ENCODE results near the gene CDKN1C.
A peak's percentile ranks its signal among the peaks of the same experiment; 100 is the strongest.

CDKN1C gene

DNA sequence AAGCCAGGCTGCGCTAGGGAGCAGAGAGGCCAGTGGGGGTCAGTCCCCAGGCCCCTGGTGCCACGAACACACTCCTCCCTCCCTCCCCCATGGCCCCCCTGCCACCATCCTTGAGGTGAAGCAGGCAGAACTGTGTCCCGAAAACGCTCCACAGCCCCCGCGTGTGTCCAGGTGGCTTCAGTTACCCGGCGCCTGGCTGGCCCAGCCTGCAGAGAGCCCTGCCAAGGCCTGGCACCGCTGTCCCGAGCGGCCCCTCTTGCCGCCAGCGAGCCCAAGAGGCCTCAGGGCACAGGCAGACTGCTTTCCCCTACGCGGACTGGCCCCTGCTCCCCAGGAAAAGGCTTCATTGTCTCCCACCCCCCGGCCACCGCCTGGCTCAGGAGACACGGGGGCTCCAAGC is 27.7 kb downstream of the CDKN1C start:
- TF ChIP-seq, protein P1, sequence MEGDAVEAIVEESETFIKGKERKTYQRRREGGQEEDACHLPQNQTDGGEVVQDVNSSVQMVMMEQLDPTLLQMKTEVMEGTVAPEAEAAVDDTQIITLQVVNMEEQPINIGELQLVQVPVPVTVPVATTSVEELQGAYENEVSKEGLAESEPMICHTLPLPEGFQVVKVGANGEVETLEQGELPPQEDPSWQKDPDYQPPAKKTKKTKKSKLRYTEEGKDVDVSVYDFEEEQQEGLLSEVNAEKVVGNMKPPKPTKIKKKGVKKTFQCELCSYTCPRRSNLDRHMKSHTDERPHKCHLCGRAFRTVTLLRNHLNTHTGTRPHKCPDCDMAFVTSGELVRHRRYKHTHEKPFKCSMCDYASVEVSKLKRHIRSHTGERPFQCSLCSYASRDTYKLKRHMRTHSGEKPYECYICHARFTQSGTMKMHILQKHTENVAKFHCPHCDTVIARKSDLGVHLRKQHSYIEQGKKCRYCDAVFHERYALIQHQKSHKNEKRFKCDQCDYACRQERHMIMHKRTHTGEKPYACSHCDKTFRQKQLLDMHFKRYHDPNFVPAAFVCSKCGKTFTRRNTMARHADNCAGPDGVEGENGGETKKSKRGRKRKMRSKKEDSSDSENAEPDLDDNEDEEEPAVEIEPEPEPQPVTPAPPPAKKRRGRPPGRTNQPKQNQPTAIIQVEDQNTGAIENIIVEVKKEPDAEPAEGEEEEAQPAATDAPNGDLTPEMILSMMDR (IDR thresholded peaks at IDR 0.05; ENCODE audit: unreplicated experiment in 3 of 3): no peak
- Mint-ChIP-seq H3K9me3 (no peaks in the 10 kb centered on the region), H3K4me1 (no peaks in the 10 kb centered on the region), H3K27me3 (ENCODE audit: low read depth) (peaks cover 30% of the 10 kb centered on the region), H3K4me3 (no peak overlapping the region), H3K27ac (no peak overlapping the region), H3K36me3 (ENCODE audit: low read depth) (no peaks in the 10 kb centered on the region)

DNA sequence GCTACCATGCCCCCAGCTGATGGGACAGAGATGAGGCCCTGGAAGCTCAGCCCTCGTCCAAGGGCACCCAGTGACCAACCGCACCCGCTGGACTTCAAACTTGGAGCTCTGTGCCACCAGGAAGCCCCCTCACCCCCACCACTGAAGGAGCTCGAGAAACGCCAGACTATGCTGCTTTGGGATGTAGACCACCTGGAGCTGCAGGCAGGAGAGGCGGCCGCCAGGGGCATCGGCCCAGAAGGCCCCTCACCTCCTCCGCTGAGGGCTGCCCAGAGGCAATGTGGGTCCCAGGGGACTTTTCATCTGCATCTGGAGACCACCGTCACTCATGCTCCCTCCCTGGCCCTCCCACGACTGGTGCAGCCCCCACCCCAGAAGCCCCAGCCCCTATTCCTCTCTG is 28.3 kb downstream of the CDKN1C start:
- TF ChIP-seq, protein P1 (IDR thresholded peaks at IDR 0.05; ENCODE audit: unreplicated experiment in 3 of 3): no peak
- no peaks in the 10 kb centered on the region for H3K36me3 Mint-ChIP-seq (ENCODE audit: low read depth)
- no peaks in the 10 kb centered on the region for H3K4me1 Mint-ChIP-seq
- no peak overlapping the region for H3K27ac Mint-ChIP-seq
- peaks cover 30% of the 10 kb centered on the region for H3K27me3 Mint-ChIP-seq (ENCODE audit: low read depth)
- H3K4me3 Mint-ChIP-seq: no peak overlapping the region
- no peaks in the 10 kb centered on the region for H3K9me3 Mint-ChIP-seq

DNA sequence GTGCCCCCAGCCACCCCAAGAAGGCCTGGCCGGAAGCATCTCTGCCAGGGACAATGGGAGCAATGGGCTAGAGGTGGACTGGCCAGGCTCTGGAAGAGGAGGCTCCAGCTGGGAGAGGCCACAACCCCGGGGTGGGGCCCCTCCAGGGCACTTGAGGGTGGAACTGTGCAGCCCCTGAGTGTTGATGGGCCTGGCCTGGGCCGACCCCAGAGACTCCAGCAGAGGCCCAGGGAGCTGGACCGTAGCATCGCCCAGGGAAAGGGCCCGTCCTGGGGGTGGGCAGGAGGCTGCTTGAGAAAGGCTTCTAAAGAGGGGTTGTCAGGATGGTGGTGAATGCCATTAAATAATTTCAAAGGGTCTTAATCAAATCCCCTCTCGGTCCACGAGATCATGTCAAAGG is 30.4 kb downstream of the CDKN1C start:
- Mint-ChIP-seq H3K4me1 (no peaks in the 10 kb centered on the region), H3K4me3 (no peak overlapping the region)

DNA sequence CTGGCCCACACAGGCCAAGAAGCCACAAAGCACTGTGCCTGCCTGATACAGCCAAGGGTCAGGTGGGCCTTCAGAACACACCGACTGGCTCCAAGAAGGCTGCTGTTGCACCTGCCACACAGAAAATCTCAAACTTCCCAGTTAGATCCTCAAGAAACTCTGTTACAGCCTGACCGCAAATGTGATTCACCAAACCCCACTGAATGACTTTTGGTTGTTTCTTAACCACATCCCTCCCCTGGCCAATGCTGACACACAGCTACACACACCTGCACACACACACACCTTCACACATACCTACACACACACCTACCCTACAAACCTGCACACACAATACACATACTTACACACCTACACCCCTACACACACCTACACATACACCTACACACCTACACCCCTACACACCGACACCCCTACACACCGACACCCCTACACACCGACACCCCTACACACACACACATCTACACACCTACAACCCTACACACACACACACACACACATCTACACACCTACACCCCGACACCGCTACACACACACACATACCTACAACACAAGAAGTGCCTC is 31.5 kb downstream of the CDKN1C start:
- Mint-ChIP-seq H3K36me3 (ENCODE audit: low read depth) (no peaks in the 10 kb centered on the region), H3K27ac (peak overlapping the region in 1 of 3 experiments; percentile 24), H3K4me3 (no peak overlapping the region), H3K4me1 (peaks cover under 1% of the 10 kb centered on the region), H3K27me3 (ENCODE audit: low read depth) (peaks cover 6% of the 10 kb centered on the region), H3K9me3 (no peaks in the 10 kb centered on the region)
- TF ChIP-seq, protein P1 (IDR thresholded peaks at IDR 0.05; ENCODE audit: unreplicated experiment in 3 of 3): no peak

More for the DNA sequence above, 30.4 kb downstream of the CDKN1C start:
- Mint-ChIP-seq H3K27ac (no peak overlapping the region), H3K27me3 (ENCODE audit: low read depth) (peaks cover 11% of the 10 kb centered on the region), H3K36me3 (ENCODE audit: low read depth) (no peaks in the 10 kb centered on the region), H3K9me3 (no peaks in the 10 kb centered on the region)
- TF ChIP-seq, protein P1 (IDR thresholded peaks at IDR 0.05; ENCODE audit: unreplicated experiment in 3 of 3): no peak

DNA sequence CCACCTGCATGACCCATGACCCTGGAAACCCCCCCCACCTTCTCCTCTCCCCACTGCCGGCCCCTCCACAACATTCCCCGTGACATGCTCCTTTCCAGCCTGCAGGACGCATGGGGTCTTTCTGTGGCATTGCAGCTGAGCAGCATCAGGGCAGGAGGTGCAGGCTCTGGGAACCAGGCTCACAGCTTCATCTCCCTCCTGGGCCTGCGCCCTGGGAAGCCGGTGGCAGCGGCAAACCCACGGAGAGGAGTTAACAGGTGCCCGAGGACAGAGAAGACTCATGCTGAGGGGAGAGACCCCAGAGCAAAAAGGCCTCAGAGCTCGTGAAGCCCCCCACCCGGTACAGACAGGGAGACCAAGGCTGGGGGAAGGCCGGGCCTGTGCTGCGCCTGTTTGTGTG is 32.2 kb downstream of the CDKN1C start:
- peaks cover 10% of the 10 kb centered on the region for H3K27me3 Mint-ChIP-seq (ENCODE audit: low read depth)

More for the DNA sequence above, 32.2 kb downstream of the CDKN1C start:
- TF ChIP-seq, protein P1 (IDR thresholded peaks at IDR 0.05; ENCODE audit: unreplicated experiment in 3 of 3): no peak
- Mint-ChIP-seq H3K27ac (no peak overlapping the region), H3K36me3 (ENCODE audit: low read depth) (no peaks in the 10 kb centered on the region), H3K4me1 (peaks cover 4% of the 10 kb centered on the region), H3K9me3 (no peaks in the 10 kb centered on the region), H3K4me3 (no peak overlapping the region)

Measured in nephron (organoid).